ENCODE results near the gene ALKAL2. TPM values are rescaled to one million over a fixed set of nuclear protein-coding genes. Genes with fewer than 3 reads are reported as not detected.

ALKAL2 gene
- polyA plus RNA-seq, 1 of the 3 experiments (the other 2 are of a cell fraction): not detected

GRCh38 chr2:285531-285930 is 2.4 kb downstream of the ALKAL2 start:
- Histone ChIP-seq H3K4me2 (no peak overlapping the region), H3K9me3 (no peaks in the 10 kb centered on the region), H3K9ac (no peak overlapping the region), H3K4me3 (ENCODE audit: low read depth in 2 of 2, low read length in 1 of 2) (no peak overlapping the region), H3K36me3 (replicated peaks in 1 of 2; ENCODE audit: control insufficient read depth in 1 of 2, insufficient read depth in 2 of 2, low read length in 1 of 2) (peaks cover 0 to 27% of the 10 kb centered on the region in 2 experiments), H3K79me2 (ENCODE audit: insufficient read depth) (no peaks in the 10 kb centered on the region), H2AFZ (ENCODE audit: low read depth) (no peak overlapping the region), H3K9me2 (no peaks in the 10 kb centered on the region), H3K4me1 (ENCODE audit: control insufficient read depth in 1 of 2, insufficient read depth in 2 of 2, low read depth in 1 of 2, low read length in 1 of 2) (peaks cover 0 to 12% of the 10 kb centered on the region in 2 experiments; a peak in 1 of 4 replicates), H3K27me3 (ENCODE audit: insufficient read depth) (peaks cover 26% of the 10 kb centered on the region), H3K27ac (ENCODE audit: low read depth in 2 of 2, low read length in 1 of 2) (no peak overlapping the region), H4K20me1 (ENCODE audit: insufficient read depth) (no peaks in the 10 kb centered on the region), H3F3A (replicated peaks; ENCODE audit: insufficient read depth) (peaks cover 6% of the 10 kb centered on the region)
- ChIA-PET CTCF (interaction anchor here (1.9 to 6.3 kb wide), 2 partner anchors 24 to 352 kb away, joined by 5 to 24 read pairs; no protein-coding TSS in a partner anchor), POLR2A (no interaction called here)
- TF ChIP-seq JUND (IDR thresholded peaks at IDR 0.05): peak; percentile 30; the same call in 1 of the 2 replicates
- TF ChIP-seq, protein P1, sequence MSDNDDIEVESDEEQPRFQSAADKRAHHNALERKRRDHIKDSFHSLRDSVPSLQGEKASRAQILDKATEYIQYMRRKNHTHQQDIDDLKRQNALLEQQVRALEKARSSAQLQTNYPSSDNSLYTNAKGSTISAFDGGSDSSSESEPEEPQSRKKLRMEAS (IDR thresholded peaks at IDR 0.05; ENCODE audit: low read depth): no peak
- DNase-seq: no peak
- WGBS (ENCODE audit: low lambda C conversion rate): 94% methylated on average over 1 of the region's 1 CpG

- Histone ChIP-seq H3K4me1 (ENCODE audit: control insufficient read depth in 1 of 2, insufficient read depth in 2 of 2, low read depth in 1 of 2, low read length in 1 of 2) (peaks cover 0 to 12% of the 10 kb centered on the region in 2 experiments; a peak in 1 of 4 replicates), H3K9ac (no peak overlapping the region), H3K27me3 (ENCODE audit: insufficient read depth) (peaks cover 20% of the 10 kb centered on the region), H3F3A (replicated peaks; ENCODE audit: insufficient read depth) (peaks cover 6% of the 10 kb centered on the region), H3K4me2 (no peak overlapping the region), H3K9me3 (no peaks in the 10 kb centered on the region), H4K20me1 (ENCODE audit: insufficient read depth) (no peaks in the 10 kb centered on the region), H3K27ac (ENCODE audit: low read depth in 2 of 2, low read length in 1 of 2) (no peak overlapping the region), H3K4me3 (ENCODE audit: low read depth in 2 of 2, low read length in 1 of 2) (no peak overlapping the region), H3K9me2 (no peaks in the 10 kb centered on the region), H3K36me3 (replicated peaks in 1 of 2; ENCODE audit: control insufficient read depth in 1 of 2, insufficient read depth in 2 of 2, low read length in 1 of 2) (peaks cover 5 to 32% of the 10 kb centered on the region in 2 experiments), H2AFZ (ENCODE audit: low read depth) (no peak overlapping the region), H3K79me2 (ENCODE audit: insufficient read depth) (no peaks in the 10 kb centered on the region)
- POLR2A ChIA-PET: no interaction called here
- CTCF ChIA-PET: interaction anchor here (1.9 to 6.3 kb wide), 2 partner anchors 24 to 352 kb away, joined by 5 to 24 read pairs; no protein-coding TSS in a partner anchor
- no peak for TF ChIP-seq NFIC (IDR thresholded peaks at IDR 0.05; ENCODE audit: borderline replicate concordance)
- TF ChIP-seq TAF1 (IDR thresholded peaks at IDR 0.05; ENCODE audit: borderline replicate concordance, low read depth, low read length): no peak
- no peak for TF ChIP-seq SMC3 (IDR thresholded peaks at IDR 0.05; ENCODE audit: low read depth, low read length)
- no peak for TF ChIP-seq RAD21 (IDR thresholded peaks at IDR 0.05; ENCODE audit: low read length)
- no peak for TF ChIP-seq SIN3A (IDR thresholded peaks at IDR 0.05; ENCODE audit: borderline replicate concordance, low read depth, low read length)
- no peak for TF ChIP-seq CHD2 (IDR thresholded peaks at IDR 0.05; ENCODE audit: low read length, partially characterized antibody)
- TF ChIP-seq MXI1 (IDR thresholded peaks at IDR 0.05; ENCODE audit: low read depth, low read length): no peak
- no peak for TF ChIP-seq GABPA (IDR thresholded peaks at IDR 0.05; ENCODE audit: low read depth)
- no peak for TF ChIP-seq EZH2phosphoT487 (IDR thresholded peaks at IDR 0.05; ENCODE audit: borderline replicate concordance, low read depth)
- no peak for TF ChIP-seq RFX5 (IDR thresholded peaks at IDR 0.05; ENCODE audit: low read length)
- no peak for TF ChIP-seq PBX3 (IDR thresholded peaks at IDR 0.05)
- TF ChIP-seq FOSL2 (IDR thresholded peaks at IDR 0.05; ENCODE audit: borderline replicate concordance, low read depth): no peak
- no peak for TF ChIP-seq TEAD4 (IDR thresholded peaks at IDR 0.05; ENCODE audit: borderline replicate concordance, insufficient read depth)
- no peak for TF ChIP-seq EP300 (IDR thresholded peaks at IDR 0.05; ENCODE audit: borderline replicate concordance in 1 of 2, low read depth in 1 of 2, low read length in 1 of 2)
- TF ChIP-seq YY1 (IDR thresholded peaks at IDR 0.05; ENCODE audit: low read depth): no peak
- no peak for TF ChIP-seq POLR2AphosphoS5 (IDR thresholded peaks at IDR 0.05; ENCODE audit: low read depth, low read length)
- no peak for TF ChIP-seq ELF1 (IDR thresholded peaks at IDR 0.05)
- WGBS (ENCODE audit: low lambda C conversion rate): 97% methylated on average over 13 of the region's 13 CpGs
- no peak for DNase-seq
Observed at GRCh38 chr2:284896-285492, 2.9 kb downstream of the ALKAL2 start.

Data from SK-N-SH (cell line).